ENCODE results near the gene TRIM71.

Gene TRIM71

DNA sequence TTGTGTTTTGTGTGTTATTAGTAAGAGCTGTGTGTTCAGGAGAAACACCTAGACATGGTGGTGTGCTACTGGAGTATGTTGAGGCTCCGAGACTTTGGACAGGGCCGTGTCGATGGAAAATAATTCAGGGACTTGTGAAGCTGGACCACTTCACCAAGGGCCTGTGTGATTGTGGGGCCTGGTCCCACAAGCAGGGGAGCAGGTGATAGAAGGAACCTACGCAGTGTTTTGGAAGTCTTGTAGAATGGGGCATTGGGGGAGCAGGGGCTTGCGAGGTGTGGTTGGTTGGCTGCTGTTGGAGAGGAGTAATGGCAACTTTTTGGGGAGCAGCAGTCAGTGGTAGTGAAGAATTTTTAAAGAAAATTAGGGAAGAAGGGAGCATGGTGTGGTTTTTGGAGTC lies 48.7 kb downstream of the TRIM71 start:
- DNase-seq (ENCODE audit: low spot score), result no peak

DNA sequence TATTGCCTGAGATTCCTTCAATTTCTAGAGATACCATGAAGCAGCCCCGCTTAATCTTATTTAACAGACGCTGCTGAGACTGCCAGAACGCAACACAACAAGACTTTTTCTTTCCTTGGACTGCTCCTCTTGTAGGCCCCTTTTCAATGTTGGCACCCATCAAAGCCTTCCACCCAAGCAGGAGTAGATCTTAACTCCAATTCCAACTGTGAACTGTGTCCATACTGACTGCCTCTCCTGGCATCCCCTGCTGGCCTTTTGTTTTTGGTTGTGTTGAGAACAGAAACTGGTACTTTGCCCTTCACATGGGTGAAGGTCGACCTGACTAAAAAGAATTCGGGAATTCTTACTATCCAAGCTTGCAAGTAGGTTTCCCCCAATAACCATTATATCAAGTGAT lies 50.2 kb downstream of the TRIM71 start:
- DNase-seq (ENCODE audit: low spot score), result no peak

DNA sequence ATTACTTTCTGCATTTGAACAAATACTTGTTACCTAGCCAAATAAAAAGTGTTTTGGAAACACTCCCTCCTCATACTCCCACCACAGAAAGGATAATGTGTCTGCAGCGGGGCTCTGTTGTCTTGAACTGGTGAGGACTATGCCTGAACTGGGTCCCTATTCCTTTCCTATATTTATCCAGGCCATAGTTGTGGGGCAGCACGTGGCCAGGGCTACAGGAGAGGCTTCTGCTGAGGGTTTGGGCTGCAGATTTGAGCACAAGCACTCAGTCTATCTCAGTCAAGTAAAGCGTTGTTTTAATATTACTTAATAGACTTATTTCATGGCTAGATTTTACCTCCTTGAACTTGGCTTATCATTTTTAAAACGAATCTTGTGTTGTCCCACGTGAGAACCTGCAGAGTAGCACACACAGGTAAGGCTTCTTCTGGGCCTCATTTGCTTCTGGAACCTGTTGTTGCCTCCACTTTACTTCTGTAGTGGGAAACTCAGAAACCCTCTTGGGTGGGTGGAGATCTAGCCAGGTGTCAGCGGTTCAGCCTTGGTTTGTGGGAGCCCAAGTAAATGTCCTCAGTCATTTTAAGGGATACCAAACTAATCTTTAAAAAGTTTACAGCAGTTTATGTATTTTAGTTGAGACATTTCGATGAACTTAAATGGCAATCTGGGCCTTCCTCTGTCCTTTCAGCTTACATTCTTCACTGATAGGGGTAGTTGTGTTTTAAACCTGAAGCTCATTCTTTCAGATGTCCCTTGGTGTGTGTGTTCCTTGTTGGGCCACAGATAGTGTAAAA lies 51.1 kb downstream of the TRIM71 start:
- no peak for DNase-seq (ENCODE audit: low spot score)

DNA sequence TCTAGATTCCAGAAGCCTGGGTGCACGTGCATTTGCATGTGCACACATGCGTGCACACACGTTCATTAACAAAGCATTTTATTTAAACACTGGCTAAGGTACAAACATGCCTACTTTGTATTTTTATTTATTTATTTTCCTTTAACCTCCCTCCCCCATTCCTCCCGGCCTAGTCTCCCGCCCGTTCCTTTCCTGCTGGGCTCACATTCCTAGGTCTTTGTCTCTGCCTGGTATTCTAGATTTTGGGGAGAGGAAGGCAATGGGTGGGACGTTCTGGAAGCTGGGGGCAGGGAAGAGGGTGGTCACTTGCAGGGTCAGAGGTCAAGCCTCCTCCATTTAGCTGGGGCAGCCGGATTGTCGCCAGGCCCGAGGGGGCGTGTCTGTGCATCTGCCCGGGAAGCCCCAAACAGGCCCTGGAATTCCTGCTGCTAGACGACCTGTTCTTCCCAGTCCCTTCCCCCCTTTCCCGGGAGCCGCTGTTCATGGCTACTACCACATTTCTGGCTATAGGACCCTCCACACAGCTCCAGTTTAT lies 51.8 kb downstream of the TRIM71 start:
- DNase-seq (ENCODE audit: low spot score), result no peak

DNA sequence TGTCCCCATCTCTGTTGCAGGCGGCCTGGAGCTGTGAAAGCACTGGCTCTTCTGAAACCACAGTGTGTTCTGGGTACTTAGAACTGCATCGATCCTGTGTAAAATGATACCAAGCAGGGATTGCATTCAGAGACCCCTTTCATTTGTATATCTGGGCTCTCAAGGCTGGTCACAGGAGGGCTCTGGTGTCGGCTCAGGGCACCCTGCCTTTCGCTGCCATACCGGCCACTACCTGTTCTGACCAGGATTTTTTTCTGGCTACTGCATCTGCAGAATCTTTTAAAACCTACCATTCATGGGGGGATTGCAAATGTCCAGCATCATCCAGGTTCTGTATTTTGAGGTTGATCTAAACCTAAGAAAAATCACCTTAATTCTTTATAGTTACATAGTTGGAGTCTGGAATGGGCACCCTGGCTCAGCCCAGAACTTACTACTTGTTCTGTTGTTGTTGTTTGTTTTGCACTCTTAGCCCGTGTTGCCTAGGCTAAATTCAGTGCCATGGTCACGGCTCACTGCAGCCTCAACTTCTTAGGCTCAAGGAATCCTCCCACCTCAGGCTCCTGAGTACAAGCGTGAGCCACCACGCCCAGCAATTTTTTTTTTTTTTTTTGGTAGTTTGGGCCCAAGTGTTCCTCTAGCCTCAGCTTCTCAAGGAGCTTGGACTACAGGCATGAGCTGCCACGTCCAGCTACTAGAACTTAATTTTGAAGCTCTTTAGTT lies 52.7 kb downstream of the TRIM71 start:
- DNase-seq (ENCODE audit: low spot score), result no peak

DNA sequence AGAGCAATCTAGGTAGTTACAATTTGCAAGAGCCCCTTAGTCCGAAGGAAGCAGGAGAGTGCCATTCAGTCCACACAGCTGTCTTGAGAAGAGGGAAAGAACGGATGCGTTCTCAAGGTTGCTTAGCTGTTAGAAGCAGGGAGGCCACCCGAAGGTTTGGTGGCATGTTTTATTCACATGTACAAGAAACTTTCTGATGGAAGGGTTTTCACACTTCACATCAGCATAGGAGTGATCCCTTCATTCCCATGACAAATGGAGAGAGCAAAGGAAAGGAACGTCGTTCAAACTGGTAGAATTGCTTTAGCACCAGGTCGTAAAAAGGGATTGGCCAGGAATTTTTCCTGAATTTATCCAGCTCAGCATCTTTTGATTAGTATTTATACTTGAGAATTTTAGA lies 53.5 kb downstream of the TRIM71 start:
- DNase-seq (ENCODE audit: low spot score), result no peak

DNA sequence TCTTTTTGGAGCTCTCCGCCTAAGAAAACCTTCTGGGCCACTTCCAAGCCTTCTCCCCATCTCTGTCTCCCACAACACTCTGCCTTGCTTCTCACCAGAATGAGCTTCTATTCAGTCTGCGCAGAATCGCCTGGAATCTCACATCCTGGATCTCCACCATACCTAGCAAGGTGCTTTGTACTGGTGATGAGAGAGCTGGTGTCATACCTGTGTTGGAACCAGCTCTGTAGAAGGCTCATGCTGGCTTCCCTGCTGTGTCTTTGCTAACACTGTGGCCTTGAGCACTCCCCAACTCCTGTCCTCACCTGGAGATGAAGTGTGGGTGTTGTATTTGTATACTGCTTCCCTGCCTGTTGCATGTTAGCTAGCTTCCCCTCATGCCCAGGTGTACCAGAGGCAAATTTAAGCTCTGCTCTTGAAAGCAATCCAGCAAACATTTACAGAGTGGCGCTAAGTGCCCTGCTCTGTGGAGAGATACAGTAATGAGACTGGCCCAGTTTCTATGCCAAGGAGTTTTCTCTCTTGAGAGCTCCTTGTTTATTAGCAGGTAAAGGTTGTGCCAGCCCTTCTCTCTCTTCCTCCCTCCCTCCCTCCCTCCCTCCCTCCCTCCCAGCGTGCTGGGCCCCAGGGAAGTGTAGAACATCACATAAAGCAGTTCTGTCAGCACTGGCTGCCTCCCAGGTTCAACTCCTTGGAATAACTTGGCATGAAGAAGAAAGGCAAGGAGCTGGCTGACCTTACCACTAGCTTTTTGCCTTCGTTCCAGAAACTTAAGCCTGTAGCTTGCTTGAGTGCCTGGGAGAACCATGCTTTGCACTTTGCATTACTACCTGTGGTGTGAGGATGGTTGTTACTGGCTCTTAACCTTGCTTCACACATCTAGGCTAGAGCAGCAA lies 54.9 kb downstream of the TRIM71 start:
- DNase-seq (ENCODE audit: low spot score), result no peak

DNA sequence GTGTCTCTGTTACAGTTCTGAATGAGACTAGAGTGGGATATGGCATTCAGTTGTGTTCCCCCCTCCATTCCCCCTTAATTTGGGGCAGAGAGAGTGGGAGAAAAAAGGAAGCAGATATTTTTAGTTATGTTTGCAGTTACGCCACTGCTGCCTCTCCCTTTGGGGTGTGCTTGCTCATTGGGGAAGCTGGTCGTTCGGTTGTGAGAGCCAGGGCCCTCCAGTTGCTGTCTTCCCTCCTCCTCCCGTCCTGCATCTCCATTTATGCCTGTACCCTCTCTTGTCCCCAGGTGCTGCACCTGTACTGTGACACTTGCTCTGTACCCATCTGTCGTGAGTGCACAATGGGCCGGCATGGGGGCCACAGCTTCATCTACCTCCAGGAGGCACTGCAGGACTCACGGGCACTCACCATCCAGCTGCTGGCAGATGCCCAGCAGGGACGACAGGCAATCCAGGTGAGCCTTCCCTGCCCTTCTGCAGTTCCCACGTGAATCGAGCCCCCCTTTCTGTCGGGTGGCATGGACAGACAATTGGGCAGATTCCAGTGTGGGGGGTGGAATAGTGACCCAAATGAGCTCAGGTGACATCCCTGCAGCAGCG lies 55.8 kb downstream of the TRIM71 start:
- DNase-seq (ENCODE audit: low spot score), result no peak

DNA sequence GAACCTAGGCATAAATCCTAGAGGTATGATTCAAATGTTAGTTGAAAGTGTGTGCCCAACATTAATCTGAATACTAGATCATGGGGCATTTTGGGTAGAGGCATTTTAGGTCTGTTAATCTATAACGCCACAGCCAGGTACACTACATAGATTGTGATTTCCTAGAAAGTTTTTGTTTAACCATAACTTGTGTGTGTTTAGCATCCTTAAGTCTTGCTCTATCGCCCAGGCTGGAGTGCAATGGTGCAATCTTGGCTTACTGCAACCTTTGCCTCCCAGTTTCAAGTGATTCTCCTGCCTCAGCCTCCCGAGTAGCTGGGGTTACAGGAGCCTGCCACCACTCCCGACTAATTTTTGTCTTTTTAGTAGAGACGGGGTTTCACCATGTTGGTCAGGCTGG lies 59.1 kb downstream of the TRIM71 start:
- no peak for DNase-seq (ENCODE audit: low spot score)

DNA sequence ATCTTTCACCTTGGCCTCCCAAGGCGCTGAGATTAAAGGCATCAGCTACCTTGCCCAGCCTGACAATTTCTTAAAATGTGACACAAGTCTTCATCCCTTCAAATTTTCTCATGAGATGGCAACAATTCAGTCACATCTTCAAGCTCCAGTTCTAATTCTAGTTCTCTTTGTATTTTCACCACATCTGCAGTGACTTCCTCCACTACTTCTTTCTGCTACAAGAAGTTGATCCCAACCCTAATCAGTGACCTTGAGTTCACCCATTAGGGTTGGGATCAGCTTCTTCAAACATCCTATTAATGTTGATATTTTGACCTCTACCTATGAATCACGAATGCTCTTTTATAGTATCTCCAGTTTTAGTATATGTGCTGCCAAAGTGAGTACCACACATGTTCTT lies 59.8 kb downstream of the TRIM71 start:
- no peak for DNase-seq (ENCODE audit: low spot score)

DNA sequence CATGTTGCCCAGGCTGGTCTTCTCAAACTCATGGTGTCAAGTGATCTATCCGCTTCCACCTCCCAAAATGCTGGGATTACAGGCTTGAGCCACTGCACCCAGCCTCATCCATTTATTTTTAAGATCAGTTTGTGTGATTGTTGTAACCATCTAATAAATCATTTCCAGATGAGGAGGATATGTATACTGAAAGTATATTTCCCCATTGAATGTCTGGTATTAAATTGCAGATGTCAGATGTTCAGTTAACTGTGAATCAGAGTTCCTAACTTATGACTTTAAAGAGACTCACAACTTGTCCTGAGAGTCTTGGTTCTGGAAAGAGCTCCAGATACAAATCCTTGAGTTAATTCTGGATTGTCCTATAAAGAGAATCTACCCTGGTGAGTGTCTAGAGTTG lies 62.4 kb downstream of the TRIM71 start:
- DNase-seq (ENCODE audit: low spot score), result no peak

DNA sequence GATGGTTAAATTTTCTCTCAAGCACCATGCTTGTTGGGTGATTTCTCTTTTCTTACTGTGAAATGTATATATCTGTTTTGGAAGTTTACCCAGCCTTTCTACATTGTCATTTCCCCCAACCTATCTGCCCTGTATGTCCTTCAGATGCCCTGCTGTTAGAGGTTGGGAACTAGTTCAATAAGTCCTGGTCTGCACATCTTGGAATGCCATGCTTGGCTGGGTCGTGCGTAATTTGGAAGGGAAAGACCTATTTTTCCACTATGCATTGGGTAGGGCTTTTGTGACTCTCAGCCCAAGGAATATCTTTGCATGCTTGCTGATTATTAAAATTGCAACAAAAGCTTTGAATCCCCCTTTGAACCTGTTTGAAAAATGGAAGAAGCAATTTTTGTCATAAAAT lies 63.8 kb downstream of the TRIM71 start:
- no peak for DNase-seq (ENCODE audit: low spot score)

DNA sequence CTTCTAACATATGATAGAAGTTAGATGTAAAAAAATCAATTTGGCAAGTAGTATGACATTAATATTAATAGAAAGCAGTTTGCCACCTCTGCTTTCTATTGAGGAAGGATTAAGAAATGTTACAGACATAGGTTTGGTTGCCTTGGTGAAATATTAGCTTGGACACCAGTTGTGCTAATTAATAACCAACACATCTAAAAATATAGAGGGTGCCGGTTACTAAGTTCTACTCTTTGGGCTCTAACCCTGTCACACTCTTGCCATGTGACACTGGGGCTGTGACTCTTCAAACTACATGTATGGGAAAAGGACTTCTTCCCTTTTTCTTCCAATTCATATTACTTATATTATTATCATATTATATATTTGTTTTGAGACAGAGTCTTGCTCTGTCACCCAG lies 64.4 kb downstream of the TRIM71 start:
- DNase-seq (ENCODE audit: low spot score), result no peak

DNA sequence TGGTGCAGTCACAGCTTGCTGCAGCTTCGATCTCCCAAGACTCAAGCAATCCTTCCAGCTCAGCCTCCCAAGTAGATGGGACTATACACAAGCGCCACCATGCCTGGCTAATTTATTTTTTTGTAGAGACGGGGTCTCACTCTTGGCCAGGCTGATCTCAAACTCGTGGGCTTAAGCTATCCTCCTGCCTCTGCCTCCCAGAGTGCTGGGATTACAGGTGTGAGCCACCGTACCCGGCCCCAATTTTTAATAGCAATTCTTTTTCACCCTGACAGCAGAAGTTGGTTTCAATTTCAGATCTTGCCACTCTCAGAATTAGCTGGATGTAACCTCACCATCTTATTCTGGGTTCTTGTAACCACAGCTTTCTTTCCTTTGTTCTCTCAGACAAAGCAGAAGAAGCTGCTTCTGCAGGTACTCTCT lies 64.8 kb downstream of the TRIM71 start:
- no peak for DNase-seq (ENCODE audit: low spot score)

DNA sequence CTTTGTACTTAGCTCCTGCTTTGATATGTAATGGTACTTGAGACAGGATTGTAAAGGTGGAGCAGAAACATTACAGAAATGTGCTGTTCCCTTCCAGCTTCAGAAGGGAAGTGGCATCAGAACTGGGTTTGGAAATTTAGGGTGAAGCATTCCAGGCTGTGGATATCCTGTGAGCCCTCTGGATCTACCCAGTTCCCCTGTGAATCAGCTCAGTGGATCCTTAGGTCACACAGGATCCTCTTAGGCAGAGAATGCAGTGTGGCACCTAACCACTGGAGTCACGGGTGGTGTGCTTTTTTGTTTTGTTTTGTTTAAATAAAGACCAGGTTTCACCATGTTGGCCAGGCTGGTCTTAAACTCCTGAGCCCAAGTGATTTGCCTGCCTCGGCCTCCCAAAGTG lies 66.0 kb downstream of the TRIM71 start:
- no peak for DNase-seq (ENCODE audit: low spot score)

DNA sequence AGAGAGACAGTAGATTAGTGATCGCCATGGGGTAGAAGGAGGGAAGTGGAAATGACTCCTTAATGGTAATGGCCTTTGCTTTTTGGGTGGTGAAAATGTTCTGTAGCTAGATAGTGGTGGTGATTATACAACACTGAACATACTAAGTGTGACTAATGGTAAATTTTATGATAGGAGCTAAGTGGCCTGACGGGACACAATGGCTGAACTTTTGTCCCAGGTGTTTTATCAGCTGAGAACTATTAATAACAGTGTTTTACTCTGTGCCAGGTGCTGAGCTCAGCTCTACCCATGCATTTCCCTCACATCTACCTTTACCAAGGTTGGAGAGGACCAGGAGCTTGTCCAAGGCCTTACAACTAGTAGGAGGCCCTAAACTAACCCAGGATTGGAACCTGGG lies 66.8 kb downstream of the TRIM71 start:
- DNase-seq (ENCODE audit: low spot score), result no peak

DNA sequence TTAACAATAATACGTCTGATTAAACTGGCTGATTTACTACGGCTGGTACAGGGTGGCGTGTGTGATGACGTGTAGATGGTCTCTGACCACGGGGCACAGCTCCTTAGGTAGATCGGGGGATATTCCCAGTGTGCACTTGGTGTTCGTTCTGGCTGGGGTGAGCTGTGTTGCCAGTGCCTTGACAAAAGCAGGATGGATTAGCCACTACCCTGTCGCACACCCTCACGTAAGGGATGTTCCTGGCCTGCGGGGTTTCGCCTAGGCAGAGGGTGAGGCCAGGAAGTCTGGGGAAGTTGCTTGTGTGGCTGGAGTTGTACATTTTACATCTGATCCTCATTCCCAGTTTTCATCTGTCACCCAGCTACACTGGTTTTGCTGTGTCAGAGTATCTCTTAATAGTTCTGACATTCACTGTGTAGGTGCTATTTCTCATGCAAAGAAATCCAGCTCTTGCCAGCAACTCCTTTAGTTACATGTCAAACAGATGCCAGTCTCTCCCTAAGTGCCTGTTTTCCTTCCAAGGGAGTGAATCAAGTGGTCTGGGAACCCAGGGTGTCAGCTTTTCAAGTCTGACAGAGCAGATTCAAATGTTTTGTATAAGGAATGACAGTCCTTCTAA lies 67.6 kb downstream of the TRIM71 start:
- no peak for DNase-seq (ENCODE audit: low spot score)

DNA sequence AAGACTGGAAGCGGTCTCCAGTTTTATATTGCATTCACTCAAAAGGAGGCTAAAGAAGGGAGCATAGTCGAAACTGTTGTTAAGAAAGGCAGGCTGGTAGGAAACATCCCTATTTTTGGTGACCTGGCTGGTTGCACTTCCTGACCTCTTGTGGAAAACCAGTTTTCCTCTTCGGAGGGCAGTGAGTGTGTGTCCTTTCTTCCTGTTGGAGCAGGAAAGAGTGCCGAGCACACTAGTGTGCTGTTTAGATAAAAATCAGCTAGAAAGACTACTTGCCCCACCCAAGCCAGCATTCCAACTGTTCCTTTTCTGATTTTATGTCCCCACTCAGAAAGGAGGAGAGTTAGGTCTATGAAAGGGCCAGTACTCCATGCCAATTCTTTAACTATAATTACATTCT lies 68.5 kb downstream of the TRIM71 start:
- no peak for DNase-seq (ENCODE audit: low spot score)

DNA sequence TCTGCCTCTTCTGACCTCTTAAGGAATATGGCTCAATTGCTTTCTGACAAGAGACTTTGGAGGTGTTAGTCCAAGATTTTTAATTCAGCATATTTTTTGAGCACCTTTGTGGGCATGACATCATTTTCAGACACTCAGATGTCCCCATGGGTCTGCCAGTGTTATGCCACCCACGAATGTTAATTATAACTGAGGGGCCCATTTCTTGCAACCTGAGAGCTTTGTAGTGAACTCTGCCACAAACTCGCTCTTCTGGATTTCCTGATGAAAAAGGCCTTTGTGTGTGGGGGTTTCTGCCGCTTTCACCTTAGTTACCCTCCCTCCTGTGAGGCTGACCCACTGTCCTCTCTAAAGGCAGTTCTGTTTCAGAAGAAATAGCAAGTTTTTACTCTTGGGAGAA lies 69.1 kb downstream of the TRIM71 start:
- DNase-seq (ENCODE audit: low spot score), result no peak

DNA sequence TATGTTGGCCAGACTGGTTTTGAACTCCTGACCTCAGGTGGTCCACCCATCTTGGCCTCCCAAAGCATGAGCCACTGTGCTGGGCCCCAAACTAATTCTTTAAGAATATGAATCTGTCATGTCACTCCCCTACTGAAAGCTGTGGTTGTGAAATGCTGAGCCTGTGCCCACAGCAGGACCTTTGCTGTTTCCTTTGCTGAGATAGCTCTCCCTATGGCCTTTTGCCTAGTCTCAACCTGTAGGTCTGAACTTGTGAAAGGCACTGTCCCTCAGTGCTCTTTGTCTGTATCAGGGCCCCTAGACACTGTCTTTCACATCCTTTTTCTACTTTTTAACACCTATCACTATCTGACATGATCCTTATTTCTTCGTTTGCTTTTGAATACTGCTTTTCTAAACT lies 70.9 kb downstream of the TRIM71 start:
- no peak for DNase-seq (ENCODE audit: low spot score)

DNA sequence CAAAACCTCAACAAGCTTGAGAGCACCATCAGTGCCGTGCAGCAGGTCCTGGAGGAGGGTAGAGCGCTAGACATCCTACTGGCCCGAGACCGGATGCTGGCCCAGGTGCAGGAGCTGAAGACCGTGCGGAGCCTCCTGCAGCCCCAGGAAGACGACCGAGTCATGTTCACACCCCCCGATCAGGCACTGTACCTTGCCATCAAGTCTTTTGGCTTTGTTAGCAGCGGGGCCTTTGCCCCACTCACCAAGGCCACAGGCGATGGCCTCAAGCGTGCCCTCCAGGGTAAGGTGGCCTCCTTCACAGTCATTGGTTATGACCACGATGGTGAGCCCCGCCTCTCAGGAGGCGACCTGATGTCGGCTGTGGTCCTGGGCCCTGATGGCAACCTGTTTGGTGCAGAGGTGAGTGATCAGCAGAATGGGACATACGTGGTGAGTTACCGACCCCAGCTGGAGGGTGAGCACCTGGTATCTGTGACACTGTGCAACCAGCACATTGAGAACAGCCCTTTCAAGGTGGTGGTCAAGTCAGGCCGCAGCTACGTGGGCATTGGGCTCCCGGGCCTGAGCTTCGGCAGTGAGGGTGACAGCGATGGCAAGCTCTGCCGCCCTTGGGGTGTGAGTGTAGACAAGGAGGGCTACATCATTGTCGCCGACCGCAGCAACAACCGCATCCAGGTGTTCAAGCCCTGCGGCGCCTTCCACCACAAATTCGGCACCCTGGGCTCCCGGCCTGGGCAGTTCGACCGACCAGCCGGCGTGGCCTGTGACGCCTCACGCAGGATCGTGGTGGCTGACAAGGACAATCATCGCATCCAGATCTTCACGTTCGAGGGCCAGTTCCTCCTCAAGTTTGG lies 72.9 kb downstream of the TRIM71 start:
- DNase-seq (ENCODE audit: low spot score), result no peak
